HTERT RPE-1 (cell line): ENCODE results near the gene LRRC4B.
"Not testable (repeated sequence)": the region's sequence is repeated elsewhere in the genome, so short reads cannot be mapped to it uniquely, and the experiment has no call there.

ENCODE experiments used
- in situ Hi-C: fragments of 300-500 bp; cut with MboI; formaldehyde crosslinking; loops from 4 replicates; pipeline ENCODE4 v1.14.3; 2020; ENCODE audit warnings: low sequenced_read_pairs

Gene LRRC4B

DNA sequence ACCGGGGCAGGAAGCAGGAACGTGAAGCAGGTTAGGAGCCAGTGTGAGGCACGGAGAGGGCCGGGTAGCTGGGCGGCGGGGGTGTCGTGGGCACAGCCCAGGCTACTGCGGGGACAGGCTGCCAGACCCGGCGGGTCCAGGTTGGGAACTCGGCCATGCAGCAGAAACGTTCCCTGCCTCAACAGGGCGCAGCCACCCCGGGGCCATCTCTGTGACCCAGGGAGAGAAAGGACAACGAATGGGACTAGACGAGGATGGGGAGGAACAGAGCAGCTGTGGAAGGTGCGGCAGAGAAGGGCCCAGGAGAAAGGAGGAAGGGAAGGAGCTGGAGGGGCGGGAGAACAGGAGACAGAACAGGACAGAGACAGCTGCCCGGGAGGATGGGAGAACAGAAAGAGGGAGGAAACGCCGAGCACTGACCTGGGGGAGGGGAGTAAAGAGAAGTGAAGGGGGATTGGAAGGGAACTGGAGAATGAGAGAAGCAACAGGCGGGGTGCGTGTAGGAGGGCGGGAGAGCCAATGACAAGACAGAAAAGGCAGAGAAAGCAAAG is 78.7 kb downstream of the LRRC4B start:
- in situ Hi-C loops, result no loop called here

DNA sequence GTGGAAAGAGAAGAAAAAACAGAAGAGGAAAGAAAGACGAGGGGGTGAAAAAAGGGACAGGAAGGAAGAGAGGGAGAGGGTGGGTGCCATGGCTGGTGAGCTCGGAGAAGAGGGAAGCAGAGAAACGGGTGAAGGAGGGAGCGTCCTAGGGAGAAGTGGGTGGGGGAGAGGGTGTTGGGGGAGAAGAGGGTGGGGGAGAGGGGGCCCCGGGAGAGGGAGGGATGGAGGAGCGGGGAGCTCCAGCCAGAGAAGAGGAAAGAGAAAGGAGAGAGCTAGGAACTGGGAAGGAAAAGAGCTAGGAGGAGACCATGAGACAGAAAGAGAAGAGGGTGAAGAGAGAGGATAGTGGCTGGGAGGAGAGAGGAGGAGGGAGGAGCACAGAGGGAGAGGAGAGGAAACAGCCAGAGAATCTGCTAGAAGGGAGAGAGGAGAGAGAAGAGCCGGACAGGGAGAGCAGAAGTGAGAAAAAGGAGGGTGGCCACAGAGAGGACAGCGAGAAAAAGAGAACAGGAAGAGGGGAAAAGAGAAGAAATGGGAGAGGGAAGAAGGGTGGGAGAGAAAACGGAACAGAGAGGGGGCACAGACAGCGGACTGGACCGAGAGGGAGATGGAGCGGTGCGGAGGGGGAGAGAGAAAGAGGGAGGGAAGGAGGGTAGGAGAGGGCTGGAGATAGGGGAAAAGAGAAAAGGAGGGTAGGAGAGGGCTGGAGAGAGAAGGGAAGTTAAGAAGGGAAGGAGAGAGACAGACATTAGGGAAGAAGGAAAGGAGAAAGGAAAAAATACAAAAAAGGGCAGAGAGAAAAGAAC is 79.6 kb downstream of the LRRC4B start:
- in situ Hi-C loops, result no loop called here

DNA sequence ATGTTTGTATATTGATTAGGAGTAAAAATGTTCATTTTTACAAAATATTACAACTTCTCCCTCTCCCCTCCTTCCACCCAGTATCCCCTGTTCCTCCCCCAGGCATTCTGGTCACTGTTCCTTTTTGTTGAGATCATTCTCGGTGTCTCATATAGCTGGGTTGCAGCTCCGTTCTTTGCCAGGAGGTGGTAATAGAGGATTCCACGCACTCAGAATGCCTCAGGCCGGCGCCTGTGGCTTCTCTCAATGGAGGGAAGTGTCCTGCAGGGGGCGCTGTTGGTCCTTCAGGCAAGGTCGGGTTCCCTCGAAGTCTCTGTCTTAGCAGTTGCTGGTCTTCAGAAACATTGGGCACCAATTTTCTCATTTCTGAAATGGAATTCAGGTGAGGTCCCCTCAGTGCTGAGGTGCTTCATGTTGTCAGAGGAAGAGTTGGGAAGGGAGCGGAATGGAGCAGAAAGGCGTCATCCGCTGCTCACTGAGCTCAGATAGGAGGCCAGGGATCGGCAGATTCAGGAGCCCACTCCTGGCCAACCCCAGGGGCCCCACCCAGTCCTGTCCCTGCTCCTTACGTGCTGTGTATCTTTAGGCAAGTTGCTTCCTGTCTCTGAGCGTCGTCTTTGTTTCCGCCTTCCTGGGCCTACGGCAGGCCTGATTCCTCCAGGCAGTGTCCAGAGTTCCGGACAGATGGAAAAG is 81.3 kb downstream of the LRRC4B start:
- in situ Hi-C loops, result no loop called here

DNA sequence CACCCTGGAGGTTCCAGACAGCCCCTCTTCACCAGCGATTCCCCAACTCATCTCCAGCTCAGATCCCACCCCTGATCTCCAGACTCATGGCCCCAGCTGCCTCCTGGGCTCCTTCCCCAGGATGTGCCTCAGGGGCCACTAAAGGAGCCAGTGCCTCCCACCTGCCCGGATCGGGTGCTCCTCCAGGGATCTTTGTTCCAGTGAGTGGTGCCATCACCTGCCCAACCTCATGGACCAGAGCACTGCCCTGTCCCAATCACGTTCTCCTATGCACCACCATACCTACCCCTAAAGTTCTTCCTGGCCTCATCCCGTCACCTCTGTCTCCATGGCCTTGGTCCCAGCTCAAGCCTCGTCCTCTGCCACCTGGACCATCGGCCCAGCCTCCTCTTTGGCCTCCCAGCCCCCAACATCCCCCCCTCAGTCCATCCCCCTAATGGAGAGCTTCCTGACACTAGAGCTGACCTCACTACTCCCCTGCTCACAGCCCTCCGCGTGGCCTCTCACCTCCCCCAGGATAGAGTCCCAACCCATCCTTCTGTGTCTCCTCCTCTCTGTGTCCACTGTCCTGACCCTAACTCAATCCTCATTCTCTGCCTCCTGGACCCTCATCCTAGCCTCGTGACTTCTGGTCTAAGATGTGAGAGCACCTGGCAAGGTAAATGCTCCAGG is 82.8 kb downstream of the LRRC4B start:
- in situ Hi-C loops, result no loop called here

DNA sequence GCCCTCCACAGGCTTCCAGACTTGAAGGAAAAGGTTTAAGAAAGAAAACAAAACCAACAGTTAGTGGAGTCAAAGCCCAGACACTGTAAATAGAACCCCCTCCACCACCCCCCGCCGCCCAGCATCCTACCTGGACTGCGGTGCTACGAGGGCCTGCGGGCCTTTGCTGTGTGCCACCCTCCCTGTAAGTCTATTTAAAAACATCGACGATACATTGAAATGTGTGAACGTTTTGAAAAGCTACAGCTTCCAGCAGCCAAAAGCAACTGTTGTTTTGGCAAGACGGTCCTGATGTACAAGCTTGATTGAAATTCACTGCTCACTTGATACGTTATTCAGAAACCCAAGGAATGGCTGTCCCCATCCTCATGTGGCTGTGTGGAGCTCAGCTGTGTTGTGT is 85.3 kb downstream of the LRRC4B start:
- in situ Hi-C loops, result no loop called here

DNA sequence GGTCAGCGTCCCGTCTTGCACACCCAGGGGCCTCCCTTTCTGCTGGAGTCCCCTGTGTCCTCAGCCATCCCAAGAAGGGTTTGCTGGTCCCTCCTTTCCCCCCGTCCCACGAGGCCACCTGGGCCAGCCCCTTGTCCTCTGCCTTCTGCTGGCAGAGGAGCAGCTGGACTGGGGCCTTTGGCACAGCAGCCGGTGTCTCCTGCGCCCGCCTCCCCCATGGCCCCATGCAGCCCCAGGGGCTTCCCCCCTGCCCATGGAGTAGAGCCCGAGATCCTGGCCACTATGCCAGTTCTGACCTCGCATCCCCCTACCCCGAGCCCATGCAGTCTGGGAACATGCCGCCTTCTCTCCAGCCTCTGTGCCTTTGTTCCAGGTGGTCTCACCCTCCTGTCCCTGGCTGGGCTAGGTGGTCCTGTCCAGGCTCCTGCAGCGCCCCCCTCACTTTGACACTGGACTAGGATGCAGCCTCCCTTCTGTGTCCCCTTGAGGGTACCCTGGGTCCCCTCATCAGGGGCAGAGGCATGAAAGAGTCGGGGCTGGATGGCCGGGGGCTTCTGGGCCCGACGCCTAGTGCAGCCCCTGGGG is 85.9 kb downstream of the LRRC4B start:
- in situ Hi-C loops, result no loop called here

DNA sequence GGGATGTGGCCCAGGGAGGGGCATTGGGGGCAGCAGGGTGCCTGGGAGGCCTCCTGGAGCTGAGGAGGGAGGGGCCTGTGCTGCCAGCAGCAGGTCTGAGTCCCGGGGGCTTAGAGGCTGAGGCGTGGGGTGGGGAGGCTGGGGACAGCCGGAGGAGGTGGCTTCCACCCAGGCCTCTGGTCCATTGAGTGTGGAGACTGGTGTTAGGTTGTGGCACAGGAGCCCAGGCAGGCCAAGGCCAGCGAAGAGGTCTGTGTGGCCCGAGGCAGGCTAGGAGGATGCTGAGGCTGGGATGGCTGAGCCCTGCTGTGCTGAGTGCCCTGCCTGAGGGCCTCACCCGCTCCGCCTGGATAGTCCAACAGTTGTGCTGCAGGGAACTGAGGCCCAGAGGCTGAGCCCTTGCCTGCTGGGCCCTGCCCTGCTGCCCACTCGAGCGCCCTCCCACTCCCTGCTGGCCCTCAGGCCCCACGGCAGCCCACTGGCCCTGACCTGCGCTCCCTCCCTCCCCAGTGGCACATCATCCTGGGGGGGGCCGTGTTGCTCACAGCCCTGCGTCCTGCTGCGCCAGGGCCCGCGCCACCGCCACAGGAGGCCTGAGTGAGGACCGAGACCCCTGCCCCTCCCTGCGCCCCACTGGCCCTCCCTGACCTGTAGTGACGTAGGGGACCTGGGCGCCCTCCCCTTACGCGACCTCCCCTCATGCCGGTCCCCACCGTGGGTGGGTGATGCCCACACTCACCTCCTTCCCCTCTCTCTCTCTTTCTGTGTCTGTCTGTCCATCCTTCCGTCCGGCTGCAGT is 86.7 kb downstream of the LRRC4B start:
- in situ Hi-C loops, result no loop called here

DNA sequence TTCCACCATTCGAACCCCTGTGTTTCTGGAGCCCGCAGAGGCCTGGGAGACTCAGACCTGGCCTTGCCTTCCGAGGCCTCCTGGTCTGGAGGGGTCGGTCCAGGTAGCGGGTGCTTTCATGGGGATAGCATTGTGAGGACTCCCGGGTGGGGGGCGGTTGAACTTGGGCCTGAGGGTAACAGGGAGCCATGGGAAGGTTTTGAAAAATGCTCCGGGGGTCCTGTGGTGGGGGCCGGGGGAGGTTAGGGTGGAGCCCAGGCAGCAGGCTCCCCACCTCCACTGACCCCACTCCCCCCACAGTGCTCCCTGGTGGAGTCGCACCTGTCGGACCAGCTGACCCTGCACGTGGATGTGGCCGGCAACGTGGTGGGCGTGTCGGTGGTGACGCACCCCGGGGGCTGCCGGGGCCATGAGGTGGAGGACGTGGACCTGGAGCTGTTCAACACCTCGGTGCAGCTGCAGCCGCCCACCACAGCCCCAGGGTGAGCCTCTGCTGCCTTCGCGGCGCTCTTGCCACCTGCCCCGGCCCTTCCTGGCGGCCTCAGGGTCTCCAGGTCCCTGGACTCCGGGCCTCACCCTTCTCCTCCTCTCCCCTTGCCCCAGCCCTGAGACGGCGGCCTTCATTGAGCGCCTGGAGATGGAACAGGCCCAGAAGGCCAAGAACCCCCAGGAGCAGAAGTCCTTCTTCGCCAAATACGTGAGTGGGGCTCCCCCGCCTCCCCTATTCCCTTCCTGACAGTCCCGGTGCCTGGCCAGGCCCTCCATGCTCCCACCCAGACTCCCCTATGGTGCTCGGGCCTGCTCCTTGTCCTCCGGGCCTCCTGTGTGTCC is 87.7 kb downstream of the LRRC4B start:
- in situ Hi-C loops, result no loop called here

DNA sequence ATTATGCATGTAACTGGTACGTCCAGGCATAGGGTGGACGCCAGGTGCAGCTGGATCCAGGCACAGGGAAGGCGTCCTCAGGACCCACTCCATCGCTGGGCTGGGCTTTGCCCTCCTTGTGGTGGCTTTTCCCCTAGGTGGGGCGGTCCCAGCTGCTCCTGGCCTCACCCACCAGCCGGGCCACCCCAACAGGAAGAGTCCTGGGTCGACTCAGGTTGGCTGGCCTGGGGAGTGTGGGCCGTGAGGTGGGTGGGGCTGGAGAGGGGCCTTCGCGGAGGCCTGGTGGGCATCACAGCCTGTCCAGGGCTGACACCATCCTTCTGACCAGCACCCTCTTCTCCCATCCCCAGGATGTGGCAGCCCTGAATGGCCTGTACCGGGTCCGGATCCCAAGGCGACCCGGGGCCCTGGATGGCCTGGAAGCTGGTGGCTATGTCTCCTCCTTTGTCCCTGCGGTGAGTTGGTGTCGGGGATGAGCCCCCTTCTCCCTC is 88.4 kb downstream of the LRRC4B start:
- in situ Hi-C loops, result no loop called here

DNA sequence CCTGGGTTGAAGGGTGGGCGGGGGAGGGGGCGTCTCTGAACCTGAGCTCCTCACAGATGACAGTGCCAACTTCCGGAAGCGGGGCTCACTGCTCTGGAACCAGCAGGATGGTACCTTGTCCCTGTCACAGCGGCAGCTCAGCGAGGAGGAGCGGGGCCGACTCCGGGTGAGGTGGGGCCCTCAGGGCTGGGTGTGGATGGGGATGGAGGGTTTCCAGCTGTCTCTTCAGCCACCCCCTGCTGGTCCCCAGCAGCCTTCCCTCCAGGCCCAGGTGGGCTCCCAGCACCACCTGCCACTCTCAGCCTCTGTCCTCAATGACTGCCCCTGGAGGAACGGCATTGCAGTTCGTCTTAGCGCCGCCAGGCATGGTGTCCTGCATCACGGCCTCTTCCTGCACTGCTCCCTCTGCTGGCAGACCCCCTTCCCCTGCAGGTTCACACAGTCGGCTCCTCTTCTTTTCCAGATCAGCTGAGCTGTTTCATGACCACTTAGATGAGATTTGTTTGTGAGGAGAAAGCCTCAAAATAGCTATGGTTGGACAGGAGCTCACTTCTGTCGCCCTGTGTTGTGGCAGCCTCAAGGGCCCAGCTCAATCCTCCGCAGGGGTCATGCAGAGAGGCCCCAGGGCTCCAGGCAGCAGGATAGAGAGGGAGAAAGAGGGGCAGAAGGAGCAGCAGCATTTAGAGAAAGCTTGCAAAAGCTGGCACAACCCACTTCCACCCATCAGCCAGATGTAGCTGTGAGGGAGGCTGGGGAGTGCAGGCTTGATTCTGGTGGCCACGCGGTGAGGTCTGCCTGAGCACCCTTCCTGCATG is 89.1 kb downstream of the LRRC4B start:
- in situ Hi-C loops, result no loop called here

DNA sequence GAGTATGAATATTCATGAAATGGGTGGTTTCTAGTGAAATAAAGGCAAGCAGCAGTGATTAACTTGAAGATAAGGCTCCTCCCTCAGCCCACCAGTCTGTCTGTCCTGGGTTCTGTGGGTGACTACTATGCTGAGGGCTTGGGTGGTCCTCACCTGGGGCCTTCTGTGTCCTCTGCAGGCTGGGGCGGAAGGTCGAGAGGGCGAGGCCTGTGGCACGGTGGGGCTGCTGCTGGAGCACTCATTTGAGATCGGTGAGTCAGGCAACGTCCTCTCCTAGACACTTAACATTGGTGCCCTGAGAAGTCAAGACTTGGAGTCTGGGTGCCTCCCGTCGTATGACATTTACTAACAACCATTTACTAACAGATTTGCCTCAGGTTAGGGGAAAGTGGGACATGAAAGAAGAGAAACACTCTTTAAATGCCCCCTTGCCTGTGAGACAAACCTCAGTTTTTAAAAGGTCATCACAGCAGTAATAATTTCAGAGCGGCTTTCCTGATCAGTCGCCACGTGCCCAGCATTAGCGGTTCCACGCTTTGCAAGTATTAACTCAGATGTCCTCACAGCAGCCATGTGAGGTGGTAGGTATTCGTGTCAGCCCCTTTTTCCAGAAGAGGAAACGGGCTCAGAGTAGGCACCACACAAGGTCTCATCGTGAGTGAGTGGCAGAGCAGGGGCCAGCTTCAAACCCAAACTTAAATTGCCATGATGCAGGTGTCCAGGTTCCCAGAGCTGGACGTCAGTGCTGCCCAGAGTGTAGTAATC is 90.3 kb downstream of the LRRC4B start:
- in situ Hi-C loops, result no loop called here

DNA sequence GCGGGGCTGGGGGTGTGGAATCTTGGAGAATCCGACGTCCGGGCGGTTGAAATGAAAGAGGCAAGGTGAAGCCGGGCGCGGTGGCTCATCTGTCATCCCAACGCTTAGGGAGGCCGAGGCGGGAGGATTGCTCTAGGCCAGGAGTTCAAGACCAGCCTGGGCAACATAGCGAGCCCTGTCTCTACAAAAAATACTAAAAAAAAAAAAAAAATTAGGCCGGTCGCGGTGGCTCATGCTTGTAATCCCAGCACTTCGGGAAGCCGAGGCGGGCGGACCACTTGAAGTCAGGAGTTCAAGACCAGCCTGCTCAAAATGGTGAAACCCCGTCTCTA is 91.4 kb downstream of the LRRC4B start:
- in situ Hi-C loops, result no loop called here

DNA sequence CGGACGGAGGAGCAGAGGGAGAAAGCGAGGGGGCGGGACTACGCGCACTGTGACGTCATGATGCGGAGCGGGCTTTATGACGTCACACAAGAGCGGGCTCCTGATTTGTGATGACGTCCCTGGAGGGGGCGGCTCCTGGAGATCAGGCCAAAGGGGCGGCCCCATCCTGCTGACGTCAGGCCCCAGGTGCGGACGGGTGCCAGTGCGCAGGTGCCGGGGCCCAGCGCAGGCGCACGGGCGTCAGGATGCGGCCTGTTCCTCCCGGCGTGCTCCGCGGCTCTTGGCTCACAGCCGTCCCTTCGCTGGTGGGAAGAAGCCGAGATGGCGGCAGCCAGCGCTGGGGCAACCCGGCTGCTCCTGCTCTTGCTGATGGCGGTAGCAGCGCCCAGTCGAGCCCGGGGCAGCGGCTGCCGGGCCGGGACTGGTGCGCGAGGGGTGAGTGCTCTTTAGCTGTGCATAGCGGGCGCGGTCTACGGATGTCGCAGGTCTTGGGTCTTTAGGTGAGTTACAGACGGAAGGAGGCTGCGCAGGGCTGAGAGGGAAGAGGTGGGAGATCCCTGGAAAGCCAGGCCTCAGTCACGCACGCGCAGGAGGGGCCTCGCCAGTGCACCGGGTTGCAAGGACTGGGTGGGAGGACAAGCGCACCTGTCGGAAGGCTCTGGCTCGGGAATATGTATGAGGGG is 91.9 kb downstream of the LRRC4B start, which contains the start of the genes EMC10 and GARIN5A:
Gene EMC10, plus strand, starts transcription at position 284 of the 683 bp plus-strand sequence. Its CDS starts 38 bp downstream, at position 322.
Gene GARIN5A, minus strand, starts transcription at position 625 of the 683 bp plus-strand sequence. Its CDS starts 460 bp downstream, at position 165.
- in situ Hi-C loops, result no loop called here

DNA sequence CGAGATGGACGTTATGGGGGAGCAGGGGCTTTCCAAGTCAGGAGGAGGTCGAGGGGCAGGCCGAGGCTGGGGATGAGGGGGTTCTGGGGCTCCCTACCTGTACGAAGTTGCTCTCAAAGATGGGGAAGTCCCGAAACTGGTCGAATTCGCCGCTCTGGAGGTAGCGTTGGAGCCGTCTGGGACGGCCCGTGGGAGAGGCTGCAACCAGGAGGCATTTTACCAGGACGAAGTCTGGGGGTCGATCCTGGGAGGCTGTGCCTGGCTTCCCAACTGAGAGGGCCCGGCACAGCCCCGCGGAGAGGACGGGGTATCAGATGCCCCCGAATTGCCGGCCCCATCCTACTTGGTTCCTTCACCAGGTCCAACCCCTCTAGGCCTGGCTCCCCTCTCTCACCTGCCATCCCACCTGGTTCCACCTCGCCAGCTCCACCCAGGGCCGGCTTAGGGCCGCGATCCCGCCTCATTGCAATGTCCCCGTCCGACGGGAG is 92.5 kb downstream of the LRRC4B start:
- in situ Hi-C loops, result no loop called here

DNA sequence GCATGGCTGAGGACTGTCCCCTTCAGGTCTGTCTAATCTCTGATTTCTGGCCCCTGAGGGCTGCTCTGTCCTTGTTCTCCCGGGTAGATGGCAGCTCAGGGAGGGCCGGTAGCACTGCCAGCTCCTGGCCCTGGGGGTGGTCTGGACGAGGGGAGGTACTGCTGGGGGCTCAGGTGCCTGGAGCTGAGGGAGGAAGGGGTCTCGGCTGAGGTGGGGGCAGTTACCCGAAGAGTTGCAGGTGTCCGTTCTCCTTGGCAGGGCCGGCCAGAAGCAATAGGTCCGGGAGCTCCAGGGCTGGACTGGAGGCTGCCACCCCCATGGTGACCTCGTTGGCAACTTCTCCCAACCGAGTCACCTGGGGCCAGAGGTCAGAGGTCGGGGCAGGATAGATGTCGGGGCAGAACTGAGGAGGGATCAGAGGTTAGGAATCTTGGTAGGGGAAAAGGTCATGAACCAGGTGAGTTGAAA is 93.1 kb downstream of the LRRC4B start:
- in situ Hi-C loops, result no loop called here

DNA sequence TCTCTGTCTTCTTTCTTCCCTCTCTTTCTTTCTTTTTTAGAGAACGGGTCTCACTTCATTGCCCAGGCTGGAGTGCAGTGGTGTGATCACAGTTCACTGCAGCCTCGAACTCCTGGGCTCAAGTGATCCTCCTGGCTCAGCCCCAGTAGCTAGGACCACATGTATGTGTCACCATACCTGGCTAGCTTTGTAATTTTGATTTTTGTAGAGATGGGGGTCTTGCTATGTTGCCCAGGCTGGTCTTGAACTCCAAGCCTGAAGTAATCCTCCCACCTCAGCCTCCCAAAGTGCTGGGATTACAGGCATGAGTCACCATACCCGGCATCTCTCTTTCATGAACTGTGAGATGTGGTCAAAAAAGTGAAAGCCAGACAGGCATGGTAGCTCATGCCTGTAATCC is 94.9 kb downstream of the LRRC4B start:
- in situ Hi-C loops, result not testable (repeated sequence)

DNA sequence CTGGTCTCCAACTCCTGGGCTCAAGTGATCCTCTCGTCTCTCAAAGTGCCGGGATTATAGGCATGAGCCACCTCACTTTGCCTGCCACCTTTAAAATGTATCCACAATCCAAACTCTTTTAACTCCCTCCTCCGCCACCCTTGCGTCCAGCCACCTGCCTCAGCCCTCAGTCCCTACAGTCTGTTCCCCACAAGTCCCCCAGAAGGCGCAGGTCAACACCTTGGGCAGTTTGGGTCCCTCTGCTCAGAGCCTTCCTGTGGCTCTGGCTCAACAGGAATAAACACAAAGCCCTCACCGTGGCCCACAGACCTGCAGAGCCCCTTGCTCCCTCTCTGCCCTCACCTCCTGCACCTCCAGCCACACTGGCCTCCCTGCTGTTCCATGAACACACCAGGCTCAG is 99.4 kb downstream of the LRRC4B start:
- in situ Hi-C loops, result no loop called here
